Dendritic cell treated with granulocyte-macrophage colony-stimulating factor and Interleukin-4, amounts not matched to agents 40 ng/mL and 50 ng/mL, for 4 days (primary cell): ENCODE results near the gene ABHD17C.
"Not testable (repeated sequence)": the region's sequence is repeated elsewhere in the genome, so short reads cannot be mapped to it uniquely, and the experiment has no call there.

Source experiments
- H3K27ac Mint-ChIP-seq: one replicate; pipeline ENCODE4 v1.8.0; 2022; ENCODE audit warnings: mild to moderate bottlenecking, mixed read lengths
- H3K27me3 Mint-ChIP-seq: one replicate; pipeline ENCODE4 v1.8.0; 2022; ENCODE audit warnings: mild to moderate bottlenecking, mixed read lengths
- H3K36me3 Mint-ChIP-seq: one replicate; pipeline ENCODE4 v1.8.0; 2022; ENCODE audit warnings: low read depth, mixed read lengths
- H3K4me1 Mint-ChIP-seq: one replicate; pipeline ENCODE4 v1.8.0; 2022; ENCODE audit warnings: low read depth, mixed read lengths
- H3K4me3 Mint-ChIP-seq: one replicate; pipeline ENCODE4 v1.8.0; 2022; ENCODE audit warnings: mild to moderate bottlenecking, moderate library complexity, mixed read lengths
- H3K9me3 Mint-ChIP-seq: one replicate; pipeline ENCODE4 v1.8.0; 2022; ENCODE audit warnings: mixed read lengths
- intact Hi-C: fragments of 100-400 bp; cut with micrococcal nuclease; formaldehyde crosslinking; loops from one replicate; pipeline ENCODE4 v1.15.0; 2022

Gene ABHD17C

GRCh38 chr15:80695099-80695910 lies at the start of gene ABHD17C:
Gene ABHD17C, plus strand, starts transcription at chr15:80695310. Its CDS starts 120 bp downstream, at chr15:80695430.
- Mint-ChIP-seq H3K4me3 (peak within 1 kb of the TSS; percentile 78), H3K9me3 (no peaks in the 10 kb centered on the region), H3K27me3 (peaks cover 26% of the 10 kb centered on the region), H3K4me1 (peaks cover 22% of the 10 kb centered on the region), H3K36me3 (no peaks in the 10 kb centered on the region), H3K27ac (peak within 1 kb of the TSS; percentile 45)
- intact Hi-C loops = loop anchor here (10.0 kb wide), 1 partner anchor 79 kb away; the partner anchor contains the start of gene CEMIP

DNA sequence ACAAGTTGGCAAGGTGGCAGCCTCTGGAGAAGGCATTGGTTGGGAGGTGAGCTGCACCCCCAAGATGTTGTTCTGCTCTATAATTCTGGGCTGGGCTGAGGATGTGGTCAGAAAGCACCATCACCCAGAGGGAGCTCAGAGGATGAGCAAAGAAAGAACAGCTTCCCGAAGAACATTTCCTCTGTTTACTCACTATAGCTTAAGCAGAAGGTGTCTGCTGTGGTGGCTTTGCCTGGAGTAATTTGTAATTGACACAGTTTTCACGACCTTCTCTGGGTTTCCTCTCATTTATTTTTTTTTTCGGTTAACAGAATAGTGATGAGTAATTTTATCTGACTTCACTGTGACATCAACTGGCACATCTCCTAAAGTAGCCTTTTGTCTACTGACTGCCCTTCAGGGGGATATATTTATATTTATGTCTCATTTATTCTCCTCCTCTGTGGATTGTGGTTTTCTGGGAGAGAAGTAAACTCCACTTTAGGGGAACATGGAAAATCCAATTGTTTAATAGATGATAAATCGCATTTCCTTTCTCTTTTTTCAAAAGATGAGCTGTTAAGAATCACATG lies 49.5 kb upstream of the ABHD17C start:
- H3K4me3 Mint-ChIP-seq = no peak overlapping the region
- H3K36me3 Mint-ChIP-seq = no peaks in the 10 kb centered on the region
- intact Hi-C loops = no loop called here
- no peak overlapping the region for H3K27ac Mint-ChIP-seq
- H3K9me3 Mint-ChIP-seq = peaks cover 10% of the 10 kb centered on the region
- no peaks in the 10 kb centered on the region for H3K27me3 Mint-ChIP-seq
- H3K4me1 Mint-ChIP-seq = peaks cover 20% of the 10 kb centered on the region

- peaks cover 20% of the 10 kb centered on the region for H3K4me1 Mint-ChIP-seq
- H3K27ac Mint-ChIP-seq, H3K36me3 Mint-ChIP-seq, H3K4me3 Mint-ChIP-seq, intact Hi-C loops, H3K9me3 Mint-ChIP-seq, H3K27me3 Mint-ChIP-seq: not testable (repeated sequence)
Measured at GRCh38 chr15:80647424-80647823, 47.7 kb upstream of the ABHD17C start.

- no peaks in the 10 kb centered on the region for H3K4me1 Mint-ChIP-seq
- H3K9me3 Mint-ChIP-seq = peaks cover 17% of the 10 kb centered on the region
- H3K4me3 Mint-ChIP-seq = no peak overlapping the region
- H3K36me3 Mint-ChIP-seq = no peaks in the 10 kb centered on the region
- H3K27me3 Mint-ChIP-seq = no peaks in the 10 kb centered on the region
- no peak overlapping the region for H3K27ac Mint-ChIP-seq
- intact Hi-C loops = no loop called here
Measured at GRCh38 chr15:80654299-80654698, 40.8 kb upstream of the ABHD17C start.

DNA sequence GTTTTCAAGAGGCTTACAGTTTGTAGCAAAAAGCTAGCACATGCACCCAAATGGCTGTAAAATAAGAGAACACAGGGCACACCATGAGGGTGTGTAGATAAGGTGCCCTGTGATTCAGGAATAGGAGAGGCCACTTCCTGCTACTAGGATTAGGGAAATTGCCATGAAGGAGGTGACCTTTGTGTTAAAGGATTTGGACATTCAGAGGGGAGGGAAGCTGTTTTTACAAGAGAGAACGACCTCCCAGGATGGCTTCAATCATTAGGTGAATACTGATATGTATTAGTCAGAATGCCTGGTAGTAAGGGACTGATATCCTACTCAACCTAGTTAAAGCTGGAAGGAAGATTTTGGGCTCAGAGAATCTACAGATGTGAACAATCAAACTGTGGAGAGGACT lies 35.7 kb upstream of the ABHD17C start:
- Mint-ChIP-seq H3K9me3 (no peaks in the 10 kb centered on the region), H3K36me3 (no peaks in the 10 kb centered on the region), H3K27ac (no peak overlapping the region), H3K4me3 (no peak overlapping the region), H3K27me3 (no peaks in the 10 kb centered on the region), H3K4me1 (peaks cover 13% of the 10 kb centered on the region)
- intact Hi-C loops = no loop called here

- H3K27me3 Mint-ChIP-seq = no peaks in the 10 kb centered on the region
- H3K27ac Mint-ChIP-seq = no peak overlapping the region
- no peaks in the 10 kb centered on the region for H3K9me3 Mint-ChIP-seq
- peaks cover 13% of the 10 kb centered on the region for H3K4me1 Mint-ChIP-seq
- H3K36me3 Mint-ChIP-seq = no peaks in the 10 kb centered on the region
- intact Hi-C loops = no loop called here
- no peak overlapping the region for H3K4me3 Mint-ChIP-seq
Measured at GRCh38 chr15:80660119-80660518, 35.0 kb upstream of the ABHD17C start.

- Mint-ChIP-seq H3K4me3 (no peak overlapping the region), H3K27me3 (no peaks in the 10 kb centered on the region), H3K36me3 (no peaks in the 10 kb centered on the region), H3K27ac (no peak overlapping the region), H3K4me1 (peaks cover 13% of the 10 kb centered on the region), H3K9me3 (no peaks in the 10 kb centered on the region)
- intact Hi-C loops = no loop called here
Measured at GRCh38 chr15:80662129-80662528, 33.0 kb upstream of the ABHD17C start.

- intact Hi-C loops = no loop called here
- Mint-ChIP-seq H3K9me3 (no peaks in the 10 kb centered on the region), H3K4me3 (no peak overlapping the region), H3K27ac (no peak overlapping the region), H3K27me3 (no peaks in the 10 kb centered on the region), H3K36me3 (no peaks in the 10 kb centered on the region), H3K4me1 (peaks cover 13% of the 10 kb centered on the region)
Measured at GRCh38 chr15:80662757-80663553, 32.2 kb upstream of the ABHD17C start.

DNA sequence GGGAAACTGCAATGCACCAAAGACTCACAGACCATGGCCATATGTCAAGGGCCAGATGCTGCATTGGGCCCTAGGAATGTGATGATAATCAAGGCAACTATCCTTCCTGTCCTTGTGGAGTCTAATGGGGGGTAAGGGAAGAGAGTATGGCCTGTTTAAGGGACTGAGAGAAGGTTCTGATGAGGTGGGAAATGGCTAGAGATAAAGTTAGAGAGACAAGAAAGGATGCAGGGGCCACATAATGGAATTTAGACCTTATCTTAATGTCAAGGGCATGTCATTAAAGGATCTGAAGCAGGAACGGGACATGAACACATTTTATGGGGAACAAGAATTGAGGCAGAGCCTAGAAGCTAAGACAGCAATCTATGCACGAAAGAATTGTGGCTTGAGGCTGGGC lies 30.0 kb upstream of the ABHD17C start:
- intact Hi-C loops = no loop called here
- H3K36me3 Mint-ChIP-seq = no peaks in the 10 kb centered on the region
- H3K4me1 Mint-ChIP-seq = peaks cover 13% of the 10 kb centered on the region
- no peak overlapping the region for H3K4me3 Mint-ChIP-seq
- no peaks in the 10 kb centered on the region for H3K9me3 Mint-ChIP-seq
- H3K27me3 Mint-ChIP-seq = no peaks in the 10 kb centered on the region
- H3K27ac Mint-ChIP-seq = no peak overlapping the region

DNA sequence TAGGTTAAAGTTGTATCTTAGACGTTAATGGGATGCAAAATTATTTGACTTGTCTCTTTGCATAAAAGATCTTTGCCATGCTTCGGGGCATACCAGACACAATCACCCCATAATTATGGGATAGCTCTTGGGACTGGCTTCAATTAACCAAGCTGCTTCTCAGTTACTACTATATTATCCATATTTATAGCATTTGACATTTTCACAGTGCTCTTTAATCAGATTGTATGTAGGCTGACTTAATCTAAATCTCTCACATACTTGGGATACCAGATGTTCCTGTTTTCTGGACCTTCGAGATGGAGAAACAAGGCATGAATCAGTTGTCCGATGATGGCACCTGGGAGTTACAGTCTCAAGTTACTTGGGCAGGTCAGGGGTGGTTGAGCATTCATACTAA lies 27.2 kb upstream of the ABHD17C start:
- intact Hi-C loops = no loop called here
- Mint-ChIP-seq H3K27me3 (no peaks in the 10 kb centered on the region), H3K4me1 (no peaks in the 10 kb centered on the region), H3K27ac (no peak overlapping the region), H3K36me3 (no peaks in the 10 kb centered on the region), H3K4me3 (no peak overlapping the region), H3K9me3 (no peaks in the 10 kb centered on the region)

GRCh38 chr15:80668546-80669236 lies 26.4 kb upstream of the ABHD17C start:
- Mint-ChIP-seq H3K27me3 (no peaks in the 10 kb centered on the region), H3K36me3 (no peaks in the 10 kb centered on the region), H3K4me3 (no peak overlapping the region), H3K27ac (no peak overlapping the region), H3K9me3 (no peaks in the 10 kb centered on the region), H3K4me1 (peaks cover 3% of the 10 kb centered on the region)
- intact Hi-C loops = no loop called here

- H3K4me1 Mint-ChIP-seq = peaks cover 14% of the 10 kb centered on the region
- H3K4me3 Mint-ChIP-seq = no peak overlapping the region
- no peaks in the 10 kb centered on the region for H3K36me3 Mint-ChIP-seq
- intact Hi-C loops = no loop called here
- no peaks in the 10 kb centered on the region for H3K9me3 Mint-ChIP-seq
- H3K27ac Mint-ChIP-seq = no peak overlapping the region
- H3K27me3 Mint-ChIP-seq = no peaks in the 10 kb centered on the region
Measured at GRCh38 chr15:80669663-80670273, 25.3 kb upstream of the ABHD17C start.

DNA sequence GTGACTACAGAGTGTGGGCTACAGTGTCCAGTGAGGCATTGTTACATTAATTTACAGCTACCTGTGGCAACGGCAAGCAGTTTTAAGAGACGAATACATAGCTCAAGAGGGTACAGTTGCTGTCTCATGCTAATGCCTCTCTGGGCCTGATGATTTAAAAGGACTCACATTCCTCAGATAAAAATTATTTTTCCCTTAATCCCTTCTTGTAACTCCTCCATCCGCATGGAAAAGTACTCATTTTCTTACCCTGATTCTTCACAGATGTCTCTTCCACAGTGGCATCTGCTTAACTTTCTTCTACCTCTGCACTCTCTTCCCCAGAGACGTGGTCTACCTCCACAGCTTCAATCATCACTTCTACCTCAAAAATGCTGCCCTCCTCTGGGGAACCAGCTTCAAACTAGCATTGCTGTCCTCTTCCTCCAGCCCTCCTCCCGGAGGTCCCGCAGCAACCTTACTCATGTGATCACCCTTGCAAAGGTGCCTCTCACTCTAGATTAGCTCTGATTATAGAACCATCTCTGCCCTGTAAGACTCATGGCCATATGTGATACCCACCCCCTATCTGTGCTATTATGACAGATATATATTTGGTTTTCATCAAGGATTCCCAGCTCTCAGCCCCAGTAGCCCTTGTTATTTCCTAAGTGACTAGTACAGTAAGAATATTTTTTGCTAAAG lies 21.4 kb upstream of the ABHD17C start:
- intact Hi-C loops = no loop called here
- H3K27me3 Mint-ChIP-seq = no peaks in the 10 kb centered on the region
- no peaks in the 10 kb centered on the region for H3K36me3 Mint-ChIP-seq
- peak overlapping the region; percentile 2 for H3K4me3 Mint-ChIP-seq
- no peaks in the 10 kb centered on the region for H3K9me3 Mint-ChIP-seq
- H3K27ac Mint-ChIP-seq = peak overlapping the region; percentile 54
- peaks cover 14% of the 10 kb centered on the region for H3K4me1 Mint-ChIP-seq
